ENCODE measurements around the gene DYNC1I1.

- TF ChIP-seq CTCF (conservative IDR thresholded peaks at IDR 0.05; ENCODE audit: low read depth in 2 of 2), result no peak
- TF ChIP-seq POLR2AphosphoS5 (IDR thresholded peaks at IDR 0.05; ENCODE audit: low read depth), result no peak
- TF ChIP-seq CREB1 (CRISPR knock-in tag; IDR thresholded peaks at IDR 0.05; ENCODE audit: low read depth), result no peak
- TF ChIP-seq EZH2 (IDR thresholded peaks at IDR 0.05; ENCODE audit: low read depth, unreplicated experiment), result no peak
- TF ChIP-seq ETS1 (IDR thresholded peaks at IDR 0.05), result no peak
- TF ChIP-seq REST (IDR thresholded peaks at IDR 0.05; ENCODE audit: unreplicated experiment), result no peak
Observed at GRCh38 chr7:96102096-96102811, 329.9 kb downstream of the DYNC1I1 start.

All from GM23338 (cell line).